Measurements from ENCODE around the gene GGT5. TPM values are rescaled to one million over a fixed set of nuclear protein-coding genes. Genes with fewer than 3 reads are reported as not detected.
A peak's percentile ranks its signal among the peaks of the same experiment; 100 is the strongest.

GGT5 gene
- total RNA-seq, 4 donors from 2014 or later: 26.3 to 38.9 (median 34.7) TPM

- TF ChIP-seq POLR2AphosphoS5 (IDR thresholded peaks at IDR 0.05) (peak; percentile 6), POLR2A (IDR thresholded peaks at IDR 0.05) (no peak), CTCF (IDR thresholded peaks at IDR 0.05) (peak in 2 of 4 experiments; percentile 18 to 25)
- ATAC-seq: no peak
- Histone ChIP-seq H3K27me3 (no peaks in the 10 kb centered on the region), H3K4me3 (no peak overlapping the region), H3K27ac (peak overlapping the region in 3 of 4 donors; percentile 85 to 92 (median 85)), H3K36me3 (peaks cover 0 to 44% of the 10 kb centered on the region in 2 donors), H3K9me3 (no peaks in the 10 kb centered on the region), H3K4me1 (peaks cover 0 to 92% (median 49%) of the 10 kb centered on the region in 3 donors)
- WGBS, 2 donors (ENCODE audit: low coverage in 1 of 2): 58 to 79% methylated on average over 5 to 14 of the region's 21 CpGs
These were observed 66.1 kb downstream of the GGT5 start for GRCh38 chr22:24178502-24179440.

- Histone ChIP-seq H3K4me1 (peaks cover 0 to 94% (median 49%) of the 10 kb centered on the region in 3 donors), H3K9me3 (no peaks in the 10 kb centered on the region), H3K27ac (peak overlapping the region in 3 of 4 donors; percentile 85 to 92 (median 85)), H3K4me3 (no peak overlapping the region), H3K27me3 (no peaks in the 10 kb centered on the region), H3K36me3 (peaks cover 0 to 52% of the 10 kb centered on the region in 2 donors)
- TF ChIP-seq POLR2AphosphoS5 (IDR thresholded peaks at IDR 0.05) (no peak), POLR2A (IDR thresholded peaks at IDR 0.05) (no peak), EP300 (IDR thresholded peaks at IDR 0.05) (no peak), CTCF (IDR thresholded peaks at IDR 0.05) (no peak)
- WGBS, 2 donors (ENCODE audit: low coverage in 1 of 2): 20 to 70% methylated on average over 1 to 6 of the region's 12 CpGs
- ATAC-seq: no peak
These were observed 66.9 kb downstream of the GGT5 start for GRCh38 chr22:24178021-24178431.

DNA sequence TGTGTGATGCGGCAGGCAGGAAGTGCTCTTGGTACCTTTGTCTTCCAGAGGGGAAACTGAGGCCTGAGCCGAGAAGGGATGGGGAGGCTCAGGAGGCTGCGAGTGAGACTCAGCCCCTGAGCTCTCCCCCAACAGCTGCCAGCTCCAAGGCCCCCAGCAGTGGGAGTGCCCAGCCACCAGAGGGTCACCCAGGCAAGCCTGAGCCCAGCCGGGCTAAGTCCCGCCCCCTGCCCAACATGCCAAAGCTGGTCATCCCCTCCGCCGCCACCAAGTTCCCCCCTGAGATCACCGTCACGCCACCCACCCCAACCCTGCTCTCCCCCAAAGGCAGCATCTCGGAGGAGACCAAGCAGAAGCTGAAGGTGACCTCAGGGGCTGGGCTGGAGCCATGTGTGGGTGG, 67.4 kb downstream of the GGT5 start:
- H3K27ac ChIP-seq: peak overlapping the region; percentile 4 to 92 (median 85)
- TF ChIP-seq POLR2AphosphoS5 (IDR thresholded peaks at IDR 0.05): no peak
- no peak for TF ChIP-seq EP300 (IDR thresholded peaks at IDR 0.05)
- TF ChIP-seq CTCF (IDR thresholded peaks at IDR 0.05): no peak
- no peak for TF ChIP-seq POLR2A (IDR thresholded peaks at IDR 0.05)
- H3K4me1 ChIP-seq: peaks cover 0 to 89% (median 49%) of the 10 kb centered on the region in 3 donors
- ATAC-seq: no peak
- H3K36me3 ChIP-seq: peaks cover 0 to 57% of the 10 kb centered on the region in 2 donors
- 80% methylated on average over 1 of the region's 10 CpGs; no CpG with 5 or more reads in 1 of the 2 donors for WGBS, 2 donors (ENCODE audit: low coverage in 1 of 2)
- no peaks in the 10 kb centered on the region for H3K27me3 ChIP-seq
- H3K4me3 ChIP-seq: no peak overlapping the region
- H3K9me3 ChIP-seq: no peaks in the 10 kb centered on the region

DNA sequence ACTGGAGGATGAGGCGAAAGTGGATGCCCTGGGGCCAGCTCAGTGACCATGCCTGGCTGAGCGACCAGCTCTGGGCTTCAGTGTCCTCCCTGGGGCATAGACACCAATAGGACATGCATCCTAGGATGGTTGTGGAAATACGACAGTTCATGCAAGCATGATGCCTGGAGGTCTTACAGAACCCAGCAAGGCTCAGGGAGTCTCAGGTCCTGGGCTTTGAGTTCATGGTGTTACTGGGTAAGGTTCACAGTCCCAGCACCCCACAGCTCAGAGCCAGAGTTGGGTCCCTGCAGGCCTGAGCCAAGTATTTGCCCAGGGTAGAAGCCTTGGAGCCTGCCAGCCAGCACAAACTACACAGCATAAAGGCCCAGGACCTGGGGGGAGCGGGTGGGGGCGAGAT, 67.8 kb downstream of the GGT5 start:
- Histone ChIP-seq H3K9me3 (no peaks in the 10 kb centered on the region), H3K27ac (peak overlapping the region; percentile 4 to 92 (median 85)), H3K4me1 (peaks cover 0 to 85% (median 47%) of the 10 kb centered on the region in 3 donors), H3K4me3 (no peak overlapping the region), H3K36me3 (peaks cover 0 to 62% of the 10 kb centered on the region in 2 donors), H3K27me3 (no peaks in the 10 kb centered on the region)
- WGBS, 2 donors (ENCODE audit: low coverage in 1 of 2): 80% methylated on average over 1 of the region's 5 CpGs; no CpG with 5 or more reads in 1 of the 2 donors
- TF ChIP-seq POLR2A (IDR thresholded peaks at IDR 0.05): no peak
- no peak for TF ChIP-seq CTCF (IDR thresholded peaks at IDR 0.05)
- TF ChIP-seq POLR2AphosphoS5 (IDR thresholded peaks at IDR 0.05): no peak
- TF ChIP-seq EP300 (IDR thresholded peaks at IDR 0.05): no peak
- ATAC-seq: no peak
